NT2/D1 (cell line): Measurements from ENCODE around the gene KRTAP4-12.

ENCODE experiments used
- YY1 ChIP-seq: IDR thresholded peaks from 2 replicates; pipeline ENCODE4 v1.6.1; 2011; ENCODE audit not compliant: insufficient read length, insufficient read depth
- ZNF274 ChIP-seq: IDR thresholded peaks from 2 replicates; pipeline ENCODE4 v1.6.1; 2011; ENCODE audit warnings: mild to moderate bottlenecking, low read depth, low read length

DNA sequence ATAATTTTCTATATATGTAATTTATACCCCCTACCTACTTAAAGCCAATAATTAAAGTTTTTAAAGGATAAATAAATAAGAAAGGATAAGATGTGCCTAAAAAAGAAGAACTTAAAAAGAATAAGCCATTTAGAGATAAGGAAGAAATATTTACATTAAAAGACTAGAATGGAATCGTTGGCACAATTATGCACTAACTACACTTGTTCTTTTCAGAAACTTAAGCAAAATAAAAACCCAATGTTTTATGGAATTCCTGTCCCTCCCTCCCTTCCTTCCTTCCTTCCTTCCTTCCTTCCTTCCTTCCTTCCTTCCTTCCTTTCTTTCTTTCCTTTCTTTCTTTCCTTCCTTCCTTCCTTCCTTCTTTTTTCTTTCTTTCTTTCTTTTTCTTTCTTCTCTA, 20.9 kb upstream of the KRTAP4-12 start:
- TF ChIP-seq YY1 (no peak), ZNF274 (no peak)
